ENCODE data around the gene SH3TC1.

- no peak for TF ChIP-seq CTCF (IDR thresholded peaks at IDR 0.05; ENCODE audit: insufficient read depth, low read length, poor library complexity, severe bottlenecking)
- no peak for TF ChIP-seq EZH2phosphoT487 (conservative IDR thresholded peaks at IDR 0.05; ENCODE audit: low read length)
These were observed 46.2 kb upstream of the SH3TC1 start for GRCh38 chr4:8152865-8153257.

Measured in SU-DHL-6 (cell line).